WTC11 (cell line): ENCODE data around the gene ABRAXAS1. TPM values are rescaled to one million over a fixed set of nuclear protein-coding genes. Genes with fewer than 3 reads are reported as not detected.

Experiments
- ATAC-seq: fragments of 200-7000 bp; cut with Tn5 transposase; 2 replicates; pipeline ENCODE4 v1.10.0; 2021; ENCODE audit warnings: mild to moderate bottlenecking, moderate library complexity
- CTCF ChIA-PET: fragments of 300-600 bp; sonication (Branson Sonifier 250); formaldehyde crosslinking; loops from one replicate; lab custom pipeline; 2021; ENCODE audit warnings: antibody characterized with exemption; lab: Charles Lee
- POLR2A ChIA-PET: fragments of 350-600 bp; sonication (Branson Sonifier 250); formaldehyde crosslinking; loops from one replicate; lab custom pipeline; 2021; ENCODE audit warnings: antibody characterized with exemption; lab: Charles Lee
- DNase-seq: peaks from one replicate; pipeline ENCODE4 v3.0.0; 2021; ENCODE audit warnings: low spot score
- H3K27ac Mint-ChIP-seq: 2 replicates; pipeline ENCODE4 v1.8.0; 2021; ENCODE audit warnings: mixed read lengths
- H3K27me3 Mint-ChIP-seq: 2 replicates; pipeline ENCODE4 v1.8.0; 2021; ENCODE audit warnings: low read depth, mild to moderate bottlenecking, moderate library complexity, mixed read lengths
- H3K36me3 Mint-ChIP-seq: 2 replicates; pipeline ENCODE4 v1.8.0; 2021; ENCODE audit warnings: mixed read lengths
- H3K4me1 Mint-ChIP-seq: 2 replicates; pipeline ENCODE4 v1.8.0; 2022; ENCODE audit warnings: mixed read lengths
- H3K4me3 Mint-ChIP-seq: 2 replicates; pipeline ENCODE4 v1.8.0; 2021; ENCODE audit warnings: mild to moderate bottlenecking, moderate library complexity, mixed read lengths
- H3K9me3 Mint-ChIP-seq: 2 replicates; pipeline ENCODE4 v1.8.0; 2021; ENCODE audit warnings: mixed read lengths
- ARID4B ChIP-seq: sonication (generic); formaldehyde crosslinking; IDR thresholded peaks from 2 replicates; pipeline ENCODE4 v1.8.0; 2023; ENCODE audit warnings: missing genetic modification reagents, mild to moderate bottlenecking, borderline replicate concordance
- GRHL2 ChIP-seq: fragments of 250-450 bp; sonication (Bioruptor Pico); IDR thresholded peaks from 2 replicates; pipeline ENCODE4 v1.8.0; 2022; ENCODE audit warnings: mild to moderate bottlenecking, moderate library complexity; ENCODE audit not compliant: insufficient replicate concordance, severe bottlenecking
- MXD4 ChIP-seq: fragments of 250-450 bp; sonication (Bioruptor Pico); IDR thresholded peaks from 2 replicates; pipeline ENCODE4 v1.8.0; 2021; ENCODE audit warnings: mild to moderate bottlenecking, moderate library complexity, borderline replicate concordance
- NFATC4 ChIP-seq: fragments of 250-450 bp; sonication (Bioruptor Pico); IDR thresholded peaks from 2 replicates; pipeline ENCODE4 v1.9.0; 2021; ENCODE audit warnings: mild to moderate bottlenecking
- SOX15 ChIP-seq: fragments of 250-450 bp; sonication (Bioruptor Pico); IDR thresholded peaks from 2 replicates; pipeline ENCODE4 v1.9.0; 2021; ENCODE audit warnings: mild to moderate bottlenecking
- STAT6 ChIP-seq: sonication (generic); formaldehyde crosslinking; conservative IDR thresholded peaks from 2 replicates; pipeline ENCODE4 v1.8.1; 2023; ENCODE audit warnings: mild to moderate bottlenecking, low read depth, missing genetic modification reagents, moderate library complexity
- ZNF281 ChIP-seq: sonication (generic); formaldehyde crosslinking; IDR thresholded peaks from 2 replicates; pipeline ENCODE4 v1.8.0; 2023; ENCODE audit warnings: mild to moderate bottlenecking, missing genetic modification reagents
- ZNF396 ChIP-seq: fragments of 250-450 bp; sonication (Bioruptor Pico); IDR thresholded peaks from 2 replicates; pipeline ENCODE4 v1.8.0; 2021; ENCODE audit warnings: mild to moderate bottlenecking, moderate library complexity, borderline replicate concordance
- ZNF423 ChIP-seq: fragments of 250-450 bp; sonication (Bioruptor Pico); IDR thresholded peaks from 2 replicates; pipeline ENCODE4 v2.1.2; 2022; ENCODE audit warnings: mild to moderate bottlenecking, moderate library complexity
- total RNA-seq: library from RNA; stranded (reverse); gene quantifications from 3 replicates; pipeline ENCODE4 v1.2.3, GENCODE V29; 2021
- TF ChIP-seq, protein P1 (sequence below): fragments of 250-450 bp; sonication (Bioruptor Pico); conservative IDR thresholded peaks from 2 replicates; pipeline ENCODE4 v1.9.0; 2021; ENCODE audit warnings: mild to moderate bottlenecking
- TF ChIP-seq, protein P2 (sequence below): sonication (generic); formaldehyde crosslinking; IDR thresholded peaks from 2 replicates; pipeline ENCODE4 v1.8.1; 2022; ENCODE audit warnings: low read depth, missing genetic modification reagents, borderline replicate concordance
- TF ChIP-seq, protein P3 (sequence below): sonication (generic); formaldehyde crosslinking; conservative IDR thresholded peaks from 2 replicates; pipeline ENCODE4 v1.8.1; 2022; ENCODE audit warnings: mild to moderate bottlenecking, missing genetic modification reagents
- TF ChIP-seq, protein P4 (sequence below): sonication (generic); formaldehyde crosslinking; IDR thresholded peaks from 2 replicates; pipeline ENCODE4 v1.8.0; 2022; ENCODE audit warnings: mild to moderate bottlenecking, missing genetic modification reagents
- TF ChIP-seq, protein P5 (sequence below): fragments of 250-450 bp; sonication (Bioruptor Pico); IDR thresholded peaks from 2 replicates; pipeline ENCODE4 v1.9.0; 2021; ENCODE audit warnings: moderate library complexity, mild to moderate bottlenecking, inconsistent platforms, borderline replicate concordance

The ABRAXAS1 gene
- total RNA-seq, 1 experiment from 2014 or later: 26.3 TPM

GRCh38 chr4:83516042-83516772 is 31.3 kb upstream of the ABRAXAS1 start (continued):
- TF ChIP-seq ARID4B: no peak
- TF ChIP-seq, protein P1, sequence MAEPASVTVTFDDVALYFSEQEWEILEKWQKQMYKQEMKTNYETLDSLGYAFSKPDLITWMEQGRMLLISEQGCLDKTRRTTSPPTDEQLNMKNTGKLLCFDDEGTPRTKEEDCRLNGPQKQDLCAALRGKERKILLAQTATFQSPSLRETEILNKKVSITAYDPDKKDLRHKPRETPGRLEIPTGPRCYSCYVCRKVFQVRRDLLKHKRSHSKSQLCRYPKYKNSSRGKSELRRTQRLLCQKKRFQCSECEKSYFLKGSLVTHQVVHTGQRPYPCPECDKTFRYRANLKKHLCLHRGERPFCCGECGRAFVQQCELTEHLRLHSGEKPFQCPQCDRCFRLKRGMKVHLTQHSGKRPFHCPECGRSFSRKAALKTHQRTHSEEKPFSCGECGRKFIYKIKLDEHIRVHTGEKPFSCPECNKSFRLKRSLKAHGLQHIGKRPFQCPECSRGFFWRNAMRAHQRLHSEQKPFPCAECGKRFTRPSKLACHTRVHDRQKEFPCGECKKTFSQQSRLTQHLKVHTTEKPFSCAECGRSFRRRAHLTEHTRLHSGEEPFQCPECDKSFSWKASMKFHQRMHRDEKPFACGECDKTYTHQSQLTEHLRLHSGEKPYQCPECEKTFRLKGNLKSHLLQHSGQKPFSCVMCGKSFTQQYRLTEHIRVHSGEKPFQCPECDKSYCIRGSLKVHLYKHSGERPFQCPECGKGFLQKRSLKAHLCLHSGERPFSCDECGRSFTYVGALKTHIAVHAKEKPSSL (CRISPR knock-in tag): no peak
- TF ChIP-seq, protein P2, sequence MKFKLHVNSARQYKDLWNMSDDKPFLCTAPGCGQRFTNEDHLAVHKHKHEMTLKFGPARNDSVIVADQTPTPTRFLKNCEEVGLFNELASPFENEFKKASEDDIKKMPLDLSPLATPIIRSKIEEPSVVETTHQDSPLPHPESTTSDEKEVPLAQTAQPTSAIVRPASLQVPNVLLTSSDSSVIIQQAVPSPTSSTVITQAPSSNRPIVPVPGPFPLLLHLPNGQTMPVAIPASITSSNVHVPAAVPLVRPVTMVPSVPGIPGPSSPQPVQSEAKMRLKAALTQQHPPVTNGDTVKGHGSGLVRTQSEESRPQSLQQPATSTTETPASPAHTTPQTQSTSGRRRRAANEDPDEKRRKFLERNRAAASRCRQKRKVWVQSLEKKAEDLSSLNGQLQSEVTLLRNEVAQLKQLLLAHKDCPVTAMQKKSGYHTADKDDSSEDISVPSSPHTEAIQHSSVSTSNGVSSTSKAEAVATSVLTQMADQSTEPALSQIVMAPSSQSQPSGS: no peak
- TF ChIP-seq NFATC4 (CRISPR knock-in tag): no peak

- no peaks in the 10 kb centered on the region for H3K36me3 Mint-ChIP-seq
- CTCF ChIA-PET: interaction anchor here (2.2 kb wide), 1 partner anchor 13 kb away, joined by 10 read pairs; no protein-coding TSS in a partner anchor
- no peaks in the 10 kb centered on the region for H3K4me1 Mint-ChIP-seq
- TF ChIP-seq ZNF423 (CRISPR knock-in tag): no peak
- TF ChIP-seq, protein P3, sequence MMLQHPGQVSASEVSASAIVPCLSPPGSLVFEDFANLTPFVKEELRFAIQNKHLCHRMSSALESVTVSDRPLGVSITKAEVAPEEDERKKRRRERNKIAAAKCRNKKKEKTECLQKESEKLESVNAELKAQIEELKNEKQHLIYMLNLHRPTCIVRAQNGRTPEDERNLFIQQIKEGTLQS (CRISPR knock-in tag): no peak
- TF ChIP-seq, protein P4, sequence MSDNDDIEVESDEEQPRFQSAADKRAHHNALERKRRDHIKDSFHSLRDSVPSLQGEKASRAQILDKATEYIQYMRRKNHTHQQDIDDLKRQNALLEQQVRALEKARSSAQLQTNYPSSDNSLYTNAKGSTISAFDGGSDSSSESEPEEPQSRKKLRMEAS (CRISPR knock-in tag): no peak
- TF ChIP-seq SOX15: no peak
- no peak for TF ChIP-seq ZNF396 (CRISPR knock-in tag)
- TF ChIP-seq ZNF281 (CRISPR knock-in tag): no peak
- no peak for TF ChIP-seq STAT6 (CRISPR knock-in tag)
- TF ChIP-seq GRHL2: no peak
- no peak for TF ChIP-seq MXD4 (CRISPR knock-in tag)
- TF ChIP-seq ARID4B: no peak
- TF ChIP-seq, protein P5, sequence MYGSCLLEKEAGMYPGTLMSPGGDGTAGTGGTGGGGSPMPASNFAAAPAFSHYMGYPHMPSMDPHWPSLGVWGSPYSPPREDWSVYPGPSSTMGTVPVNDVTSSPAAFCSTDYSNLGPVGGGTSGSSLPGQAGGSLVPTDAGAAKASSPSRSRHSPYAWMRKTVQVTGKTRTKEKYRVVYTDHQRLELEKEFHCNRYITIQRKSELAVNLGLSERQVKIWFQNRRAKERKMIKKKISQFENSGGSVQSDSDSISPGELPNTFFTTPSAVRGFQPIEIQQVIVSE (CRISPR knock-in tag): no peak
Observed at GRCh38 chr4:83510442-83510841, 25.5 kb upstream of the ABRAXAS1 start.

More at GRCh38 chr4:83510442-83510841, 25.5 kb upstream of the ABRAXAS1 start:
- no peak overlapping the region for H3K27ac Mint-ChIP-seq
- no peak overlapping the region for H3K4me3 Mint-ChIP-seq
- DNase-seq (no peak), ATAC-seq (no peak)
- no peaks in the 10 kb centered on the region for H3K27me3 Mint-ChIP-seq
- H3K9me3 Mint-ChIP-seq: peaks cover 8% of the 10 kb centered on the region
- POLR2A ChIA-PET: interaction anchor here (0.6 kb wide), 1 partner anchor 123 kb away, joined by 6 read pairs; no protein-coding TSS in a partner anchor
